HG03521 (cell line): ENCODE results near the gene TUBB4A.

Experiments
- ATAC-seq: cut with Tn5 transposase; IDR thresholded peaks from one replicate; pipeline ENCODE4 v1.9.1; 2021; ENCODE audit warnings: mild to moderate bottlenecking, moderate library complexity; ENCODE audit not compliant: unreplicated experiment

The TUBB4A gene

DNA sequence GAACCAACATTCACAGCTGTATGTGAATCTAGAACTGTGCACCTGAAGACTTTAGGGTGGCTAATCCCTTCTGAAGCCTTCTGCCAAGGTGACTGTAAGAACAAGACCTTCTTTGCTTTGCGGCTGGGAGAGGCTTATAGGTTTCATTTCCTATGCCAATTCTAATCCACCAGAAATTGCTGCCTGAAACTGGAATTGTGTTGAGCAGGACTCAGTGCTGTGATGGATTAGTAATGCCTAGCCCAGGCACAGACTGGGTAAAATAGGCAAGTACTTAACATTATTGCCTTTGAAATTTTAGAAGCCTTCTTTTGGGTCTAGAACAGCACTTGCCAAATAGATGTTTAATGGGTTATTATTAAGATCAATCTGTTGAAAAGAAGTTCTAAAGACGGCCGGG, 54.1 kb downstream of the TUBB4A start:
- no peak for ATAC-seq

- ATAC-seq = no peak
Observed at GRCh38 chr19:6446452-6446851, 55.7 kb downstream of the TUBB4A start.
